Left ventricle myocardium inferior (tissue), 1 donor: Measurements from ENCODE around the gene YY1AP1. TPM values are rescaled to one million over a fixed set of nuclear protein-coding genes. Genes with fewer than 3 reads are reported as not detected.
"Not testable (repeated sequence)": the region's sequence is repeated elsewhere in the genome, so short reads cannot be mapped to it uniquely, and the experiment has no call there.

Experiments used
- DNase-seq: peaks from one replicate; pipeline ENCODE4 v3.0.0-alpha.2; 2020
- H3K27ac ChIP-seq: fragments of 200-600 bp; replicated peaks from 2 replicates; pipeline ENCODE4 v1.8.0; 2021
- H3K27me3 ChIP-seq: fragments of 200-600 bp; 2 replicates; pipeline ENCODE4 v1.8.0; 2021; ENCODE audit warnings: low read depth
- H3K36me3 ChIP-seq: fragments of 200-600 bp; 2 replicates; pipeline ENCODE4 v1.8.0; 2021
- H3K4me1 ChIP-seq: fragments of 200-600 bp; 2 replicates; pipeline ENCODE4 v1.8.0; 2021
- H3K4me3 ChIP-seq: fragments of 200-600 bp; 2 replicates; pipeline ENCODE4 v1.8.0; 2021; ENCODE audit warnings: mild to moderate bottlenecking, moderate library complexity
- H3K9me3 ChIP-seq: fragments of 200-600 bp; replicated peaks from 2 replicates; pipeline ENCODE4 v1.8.0; 2021
- intact Hi-C: fragments of 100-400 bp; cut with micrococcal nuclease; formaldehyde crosslinking; loops from one replicate; pipeline ENCODE4 v1.11.0; 2022
- total RNA-seq: library from RNA; stranded (reverse); fragmentation: NEBNext Ultra II Directional; extraction: Animal tissue kit (Norgen Biotek cat#: 25700); gene quantifications from one replicate; pipeline ENCODE4 v1.2.1, GENCODE V29; 2021
- TF ChIP-seq, protein P1 (sequence below): fragments of 200-600 bp; IDR thresholded peaks from 2 replicates; pipeline ENCODE4 v1.8.0; 2021; ENCODE audit warnings: antibody characterized with exemption, mild to moderate bottlenecking, borderline replicate concordance
- donor health status: DM: no; HTN: yes; CAD: no; lungs with severe emphysema.

Gene YY1AP1
- total RNA-seq, 1 donor from 2014 or later: 60.2 TPM

DNA sequence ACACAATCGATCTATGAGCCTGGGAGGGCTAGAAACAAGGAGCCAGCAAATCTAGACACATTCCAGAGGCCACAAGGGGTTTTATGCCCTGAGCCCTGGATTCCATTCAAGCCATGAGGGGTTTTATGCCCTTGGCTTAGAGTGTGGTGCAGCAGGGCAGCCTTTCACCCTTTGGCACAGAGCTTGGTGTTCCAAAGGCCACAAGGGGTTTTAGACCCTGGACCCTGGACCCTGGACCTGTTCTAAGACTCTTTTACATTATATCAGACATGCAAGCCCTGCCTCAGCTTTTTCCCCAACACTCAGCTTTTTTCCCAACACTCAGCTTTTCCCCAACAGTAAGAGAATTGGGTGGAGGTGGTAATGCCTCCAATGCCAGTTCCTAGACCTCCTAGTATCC, 65.2 kb downstream of the YY1AP1 start:
- TF ChIP-seq, protein P1, sequence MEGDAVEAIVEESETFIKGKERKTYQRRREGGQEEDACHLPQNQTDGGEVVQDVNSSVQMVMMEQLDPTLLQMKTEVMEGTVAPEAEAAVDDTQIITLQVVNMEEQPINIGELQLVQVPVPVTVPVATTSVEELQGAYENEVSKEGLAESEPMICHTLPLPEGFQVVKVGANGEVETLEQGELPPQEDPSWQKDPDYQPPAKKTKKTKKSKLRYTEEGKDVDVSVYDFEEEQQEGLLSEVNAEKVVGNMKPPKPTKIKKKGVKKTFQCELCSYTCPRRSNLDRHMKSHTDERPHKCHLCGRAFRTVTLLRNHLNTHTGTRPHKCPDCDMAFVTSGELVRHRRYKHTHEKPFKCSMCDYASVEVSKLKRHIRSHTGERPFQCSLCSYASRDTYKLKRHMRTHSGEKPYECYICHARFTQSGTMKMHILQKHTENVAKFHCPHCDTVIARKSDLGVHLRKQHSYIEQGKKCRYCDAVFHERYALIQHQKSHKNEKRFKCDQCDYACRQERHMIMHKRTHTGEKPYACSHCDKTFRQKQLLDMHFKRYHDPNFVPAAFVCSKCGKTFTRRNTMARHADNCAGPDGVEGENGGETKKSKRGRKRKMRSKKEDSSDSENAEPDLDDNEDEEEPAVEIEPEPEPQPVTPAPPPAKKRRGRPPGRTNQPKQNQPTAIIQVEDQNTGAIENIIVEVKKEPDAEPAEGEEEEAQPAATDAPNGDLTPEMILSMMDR: no peak
- intact Hi-C loops: no loop called here
- no peak for DNase-seq
- no peak overlapping the region for H3K27ac ChIP-seq
- H3K4me1 ChIP-seq: no peaks in the 10 kb centered on the region
- H3K27me3 ChIP-seq: no peaks in the 10 kb centered on the region
- H3K9me3 ChIP-seq: no peaks in the 10 kb centered on the region
- H3K4me3 ChIP-seq: no peak overlapping the region
- H3K36me3 ChIP-seq: no peaks in the 10 kb centered on the region

DNA sequence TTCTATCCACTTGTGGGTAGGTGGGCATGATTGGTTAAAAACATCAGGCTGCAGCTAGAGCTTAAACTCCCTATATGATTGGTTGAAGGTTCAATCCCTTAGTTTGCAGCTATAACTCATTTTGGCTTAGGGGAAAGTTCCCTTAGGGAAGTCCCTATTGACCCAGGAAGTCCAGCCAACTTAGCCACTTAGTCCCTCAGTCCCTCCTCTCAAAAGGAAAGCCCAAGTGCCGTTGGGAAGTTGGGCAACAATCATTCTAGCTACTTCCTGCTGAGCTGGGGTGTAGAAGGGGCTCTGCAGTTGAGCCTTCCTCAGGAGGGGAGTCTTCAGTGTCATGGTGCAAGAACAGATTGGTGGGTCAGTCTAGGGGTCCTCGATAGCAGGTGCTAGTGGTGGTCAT, 66.4 kb downstream of the YY1AP1 start:
- Histone ChIP-seq H3K36me3 (no peaks in the 10 kb centered on the region), H3K4me3 (no peak overlapping the region), H3K27ac (no peak overlapping the region), H3K9me3 (no peaks in the 10 kb centered on the region), H3K27me3 (no peaks in the 10 kb centered on the region), H3K4me1 (no peaks in the 10 kb centered on the region)
- no peak for DNase-seq
- intact Hi-C loops: no loop called here
- TF ChIP-seq, protein P1: no peak

DNA sequence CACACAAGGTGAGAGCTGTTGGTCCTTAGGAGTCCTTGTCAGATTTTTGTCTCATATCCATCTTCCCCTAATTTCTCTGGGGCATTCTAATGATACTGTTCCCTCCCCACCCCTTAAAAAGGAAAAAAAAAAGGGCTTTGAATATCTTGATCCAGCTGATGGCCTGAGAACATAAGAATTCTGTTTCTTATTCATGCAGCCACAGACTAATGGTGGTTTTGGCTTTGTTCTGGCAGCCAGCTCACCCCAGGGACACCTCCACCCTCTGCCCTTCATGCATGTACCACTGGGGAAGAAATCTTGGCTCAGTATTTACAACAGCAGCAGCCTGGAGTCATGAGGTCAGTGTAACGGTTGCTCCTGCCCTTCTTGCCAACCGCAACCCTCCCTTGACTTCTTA, 75.3 kb downstream of the YY1AP1 start:
- intact Hi-C loops, H3K27me3 ChIP-seq, H3K4me1 ChIP-seq, H3K9me3 ChIP-seq, DNase-seq, H3K27ac ChIP-seq, H3K4me3 ChIP-seq: not testable (repeated sequence)
- peaks cover 16% of the 10 kb centered on the region for H3K36me3 ChIP-seq

DNA sequence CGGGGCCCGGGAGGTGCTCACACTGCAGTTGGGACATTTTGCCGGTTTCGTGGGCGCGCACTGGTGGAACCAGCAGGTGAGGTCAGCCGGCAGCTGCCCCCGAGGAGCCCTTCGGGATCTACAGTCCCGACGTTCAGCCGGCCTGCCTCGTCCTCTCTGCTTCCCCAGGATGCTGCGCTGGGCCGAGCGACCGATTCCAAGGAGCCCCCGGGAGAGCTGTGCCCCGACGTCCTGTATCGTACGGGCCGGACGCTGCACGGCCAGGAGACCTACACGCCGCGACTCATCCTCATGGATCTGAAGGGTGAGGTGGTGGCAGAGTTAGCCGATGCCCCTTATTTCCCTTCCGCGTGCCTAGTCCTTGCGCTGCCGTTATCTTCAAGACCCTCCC, 78.3 kb downstream of the YY1AP1 start:
- H3K9me3 ChIP-seq, H3K4me1 ChIP-seq, DNase-seq, H3K27me3 ChIP-seq, intact Hi-C loops, H3K27ac ChIP-seq: not testable (repeated sequence)
- Histone ChIP-seq H3K4me3 (peak overlapping the region; percentile 83), H3K36me3 (peaks cover 16% of the 10 kb centered on the region)

DNA sequence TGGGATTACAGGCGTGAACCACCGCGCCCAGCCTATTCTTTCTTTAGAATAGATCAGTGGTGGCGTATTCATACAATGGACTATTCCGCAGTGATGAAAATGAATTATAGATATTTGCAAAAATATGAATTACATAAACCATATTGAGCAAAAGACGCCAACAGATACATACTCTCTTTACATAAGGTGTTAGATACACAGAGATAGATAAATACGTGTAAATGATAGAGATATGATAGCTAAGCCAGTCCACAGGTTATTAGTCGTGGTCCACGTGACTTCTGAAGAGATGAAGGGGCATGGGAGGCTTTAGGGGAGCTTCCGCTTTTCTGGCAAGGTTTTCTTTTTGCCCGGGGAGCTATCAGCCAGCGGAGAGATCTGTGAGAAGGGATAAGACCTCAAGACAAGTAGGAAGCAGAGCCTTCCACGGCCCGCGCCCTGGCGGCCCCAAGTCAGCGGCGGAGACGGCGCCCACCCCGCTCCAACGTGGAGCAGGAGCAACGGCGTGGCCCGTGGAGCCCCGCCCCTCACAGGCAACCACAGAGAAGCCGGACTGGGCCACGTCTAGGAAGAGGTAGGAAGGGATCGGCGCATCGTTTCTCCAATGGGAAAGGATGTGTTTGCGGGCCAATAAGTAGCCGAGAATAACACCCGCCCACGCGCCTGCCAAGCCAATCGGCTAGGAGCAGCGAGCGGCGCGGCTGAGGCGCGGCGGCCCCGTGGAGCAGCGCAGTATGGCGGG, 78.9 kb downstream of the YY1AP1 start, which contains the start of gene MSTO1:
TSS of gene MSTO1 (plus strand) at position 704 of the 742 bp plus-strand sequence. CDS start at position 735, 31 bp downstream.
- intact Hi-C loops: no loop called here

More for the DNA sequence above, 78.9 kb downstream of the YY1AP1 start, which contains the start of gene MSTO1:
- peak within 1 kb of the TSS; percentile 83 for H3K4me3 ChIP-seq
- H3K4me1 ChIP-seq: peaks cover 6% of the 10 kb centered on the region
- peak within 1 kb of the TSS; percentile 83 for H3K27ac ChIP-seq
- peaks cover 13% of the 10 kb centered on the region for H3K36me3 ChIP-seq
- no peaks in the 10 kb centered on the region for H3K27me3 ChIP-seq
- peak; percentile 96 for DNase-seq
- TF ChIP-seq, protein P1: no peak
- H3K9me3 ChIP-seq: no peaks in the 10 kb centered on the region

Other genes starting within 250 kb of the YY1AP1 start
- 38.7 TPM for gene ASH1L, start 126.0 kb downstream of the YY1AP1 start, total RNA-seq
- 13.1 TPM for gene MSTO1, start 78.6 kb downstream of the YY1AP1 start, total RNA-seq
- 107 TPM for gene DAP3, start 317 bp upstream of the YY1AP1 start, total RNA-seq
- 24.1 TPM for gene GON4L, start 168.4 kb upstream of the YY1AP1 start, total RNA-seq
- 11.1 TPM for gene SYT11, start 170.8 kb upstream of the YY1AP1 start, total RNA-seq
- 19.0 TPM for gene RIT1, start 222.6 kb upstream of the YY1AP1 start, total RNA-seq
- gene KHDC4, start 245.6 kb upstream of the YY1AP1 start, total RNA-seq: 21.2 TPM